OCI-LY7 (cell line): ENCODE results near the gene SSBP4.

Experiments
- EZH2phosphoT487 ChIP-seq: fragments of 200-600 bp; sonication (generic); IDR thresholded peaks from 2 replicates; pipeline ENCODE4 v1.6.1; 2018; ENCODE audit warnings: low read depth, borderline replicate concordance, mild to moderate bottlenecking, mixed run types, antibody characterized with exemption, low read length, moderate library complexity, mixed read lengths
- TF ChIP-seq, protein P1 (sequence below): fragments of 200-600 bp; sonication (generic); conservative IDR thresholded peaks from 2 replicates; pipeline ENCODE4 v1.5.1; 2014; ENCODE audit warnings: mild to moderate bottlenecking, antibody characterized with exemption, low read length, moderate library complexity, mixed read lengths

DNA sequence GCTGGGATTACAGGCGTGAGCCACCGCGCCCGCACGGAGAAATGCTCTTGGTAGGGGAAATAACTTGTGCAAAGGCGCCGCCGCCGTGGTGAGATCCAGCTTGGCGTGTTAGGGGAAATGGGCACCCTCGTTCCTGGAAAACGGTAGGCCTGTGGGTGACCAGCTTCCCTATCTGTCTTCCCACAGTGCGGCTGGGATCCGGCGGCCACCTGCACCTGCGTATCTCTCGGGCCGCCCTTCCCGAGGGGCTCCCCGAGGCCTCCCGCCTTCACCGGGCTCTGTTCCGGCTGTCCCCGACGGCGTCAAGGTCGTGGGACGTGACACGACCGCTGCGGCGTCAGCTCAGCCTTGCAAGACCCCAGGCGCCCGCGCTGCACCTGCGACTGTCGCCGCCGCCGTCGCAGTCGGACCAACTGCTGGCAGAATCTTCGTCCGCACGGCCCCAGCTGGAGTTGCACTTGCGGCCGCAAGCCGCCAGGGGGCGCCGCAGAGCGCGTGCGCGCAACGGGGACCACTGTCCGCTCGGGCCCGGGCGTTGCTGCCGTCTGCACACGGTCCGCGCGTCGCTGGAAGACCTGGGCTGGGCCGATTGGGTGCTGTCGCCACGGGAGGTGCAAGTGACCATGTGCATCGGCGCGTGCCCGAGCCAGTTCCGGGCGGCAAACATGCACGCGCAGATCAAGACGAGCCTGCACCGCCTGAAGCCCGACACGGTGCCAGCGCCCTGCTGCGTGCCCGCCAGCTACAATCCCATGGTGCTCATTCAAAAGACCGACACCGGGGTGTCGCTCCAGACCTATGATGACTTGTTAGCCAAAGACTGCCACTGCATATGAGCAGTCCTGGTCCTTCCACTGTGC, 30.9 kb upstream of the SSBP4 start:
- TF ChIP-seq, protein P1, sequence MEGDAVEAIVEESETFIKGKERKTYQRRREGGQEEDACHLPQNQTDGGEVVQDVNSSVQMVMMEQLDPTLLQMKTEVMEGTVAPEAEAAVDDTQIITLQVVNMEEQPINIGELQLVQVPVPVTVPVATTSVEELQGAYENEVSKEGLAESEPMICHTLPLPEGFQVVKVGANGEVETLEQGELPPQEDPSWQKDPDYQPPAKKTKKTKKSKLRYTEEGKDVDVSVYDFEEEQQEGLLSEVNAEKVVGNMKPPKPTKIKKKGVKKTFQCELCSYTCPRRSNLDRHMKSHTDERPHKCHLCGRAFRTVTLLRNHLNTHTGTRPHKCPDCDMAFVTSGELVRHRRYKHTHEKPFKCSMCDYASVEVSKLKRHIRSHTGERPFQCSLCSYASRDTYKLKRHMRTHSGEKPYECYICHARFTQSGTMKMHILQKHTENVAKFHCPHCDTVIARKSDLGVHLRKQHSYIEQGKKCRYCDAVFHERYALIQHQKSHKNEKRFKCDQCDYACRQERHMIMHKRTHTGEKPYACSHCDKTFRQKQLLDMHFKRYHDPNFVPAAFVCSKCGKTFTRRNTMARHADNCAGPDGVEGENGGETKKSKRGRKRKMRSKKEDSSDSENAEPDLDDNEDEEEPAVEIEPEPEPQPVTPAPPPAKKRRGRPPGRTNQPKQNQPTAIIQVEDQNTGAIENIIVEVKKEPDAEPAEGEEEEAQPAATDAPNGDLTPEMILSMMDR = peak; percentile 91
- no peak for TF ChIP-seq EZH2phosphoT487
